ENCODE measurements around the gene DEFB129.
"Not testable (repeated sequence)": the region's sequence is repeated elsewhere in the genome, so short reads cannot be mapped to it uniquely, and the experiment has no call there.

DEFB129 gene

DNA sequence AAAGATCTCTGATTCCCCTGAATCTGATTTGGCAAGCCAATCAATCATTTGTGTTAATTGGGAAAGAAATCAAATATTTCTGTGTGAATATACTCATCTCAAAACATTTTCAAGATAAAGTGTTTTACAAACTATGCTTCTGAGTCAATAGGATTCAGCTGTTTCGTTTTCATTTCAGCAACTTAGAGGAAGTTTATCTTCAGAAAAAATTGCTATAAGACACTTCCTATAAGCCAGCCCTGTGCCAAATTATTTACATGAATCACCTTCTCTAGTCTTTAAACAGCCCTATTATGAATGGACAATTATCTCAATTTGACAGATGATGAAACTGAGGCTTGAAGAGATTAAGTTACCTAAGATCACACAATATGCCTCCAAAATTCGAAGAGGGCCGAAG is 10.9 kb downstream of the DEFB129 start:
- Histone ChIP-seq H3K27ac (no peak overlapping the region), H3K36me3 (no peaks in the 10 kb centered on the region), H3K9me3 (no peaks in the 10 kb centered on the region), H3K4me3 (no peak overlapping the region), H3K4me1 (no peaks in the 10 kb centered on the region), H3K27me3 (peaks cover 0 to 4% of the 10 kb centered on the region in 2 donors)
- DNase-seq, result no peak
- intact Hi-C loops (cut with DNase I; ENCODE audit: low total_unique reads), result no loop called here
- TF ChIP-seq, protein P1, sequence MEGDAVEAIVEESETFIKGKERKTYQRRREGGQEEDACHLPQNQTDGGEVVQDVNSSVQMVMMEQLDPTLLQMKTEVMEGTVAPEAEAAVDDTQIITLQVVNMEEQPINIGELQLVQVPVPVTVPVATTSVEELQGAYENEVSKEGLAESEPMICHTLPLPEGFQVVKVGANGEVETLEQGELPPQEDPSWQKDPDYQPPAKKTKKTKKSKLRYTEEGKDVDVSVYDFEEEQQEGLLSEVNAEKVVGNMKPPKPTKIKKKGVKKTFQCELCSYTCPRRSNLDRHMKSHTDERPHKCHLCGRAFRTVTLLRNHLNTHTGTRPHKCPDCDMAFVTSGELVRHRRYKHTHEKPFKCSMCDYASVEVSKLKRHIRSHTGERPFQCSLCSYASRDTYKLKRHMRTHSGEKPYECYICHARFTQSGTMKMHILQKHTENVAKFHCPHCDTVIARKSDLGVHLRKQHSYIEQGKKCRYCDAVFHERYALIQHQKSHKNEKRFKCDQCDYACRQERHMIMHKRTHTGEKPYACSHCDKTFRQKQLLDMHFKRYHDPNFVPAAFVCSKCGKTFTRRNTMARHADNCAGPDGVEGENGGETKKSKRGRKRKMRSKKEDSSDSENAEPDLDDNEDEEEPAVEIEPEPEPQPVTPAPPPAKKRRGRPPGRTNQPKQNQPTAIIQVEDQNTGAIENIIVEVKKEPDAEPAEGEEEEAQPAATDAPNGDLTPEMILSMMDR (IDR thresholded peaks at IDR 0.05), result no peak

DNA sequence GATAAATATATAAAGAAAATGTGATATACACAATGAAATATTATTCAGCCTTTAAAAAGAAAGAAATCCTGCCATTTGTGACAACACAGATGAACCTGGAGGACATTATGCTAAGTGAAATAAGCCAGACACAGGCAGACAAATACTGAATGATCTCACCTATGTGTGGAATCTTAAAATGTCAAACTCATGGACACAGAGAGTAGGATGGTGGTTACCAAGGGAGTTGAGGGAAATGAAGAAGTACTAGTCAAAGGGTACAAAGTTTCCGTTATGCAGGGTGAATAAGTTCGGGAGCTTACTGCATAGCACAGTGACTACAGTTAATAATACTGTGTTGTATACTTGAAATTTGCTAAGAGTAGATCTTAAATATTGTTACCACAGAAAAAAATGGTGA is 15.8 kb downstream of the DEFB129 start:
- Histone ChIP-seq H3K27ac (no peak overlapping the region), H3K9me3 (no peaks in the 10 kb centered on the region), H3K4me3 (no peak overlapping the region), H3K36me3 (no peaks in the 10 kb centered on the region), H3K4me1 (no peaks in the 10 kb centered on the region), H3K27me3 (peaks cover 0 to 7% of the 10 kb centered on the region in 2 donors)
- DNase-seq, result no peak
- TF ChIP-seq, protein P1 (IDR thresholded peaks at IDR 0.05), result no peak
- intact Hi-C loops (cut with DNase I; ENCODE audit: low total_unique reads), result no loop called here

DNA sequence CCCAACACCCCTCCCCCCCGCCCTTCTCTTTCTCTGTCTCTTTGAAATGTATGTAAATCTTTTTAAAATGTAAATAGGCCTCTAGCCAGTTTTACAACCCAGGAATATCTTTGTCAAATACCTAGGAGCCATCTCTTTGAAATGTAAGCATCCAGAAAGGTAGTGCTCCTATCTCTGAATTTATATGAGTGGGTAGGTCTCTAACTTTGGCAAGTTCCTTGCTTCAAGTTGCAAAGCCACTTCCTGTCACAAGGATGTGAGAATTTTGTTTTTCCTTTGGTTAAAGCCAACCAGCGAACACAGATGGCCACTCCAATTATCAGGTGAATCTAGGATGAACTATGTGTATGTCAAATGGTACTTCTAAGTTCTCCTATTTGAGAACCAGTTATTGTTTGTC is 24.3 kb downstream of the DEFB129 start:
- H3K36me3 ChIP-seq, result no peaks in the 10 kb centered on the region

DNA sequence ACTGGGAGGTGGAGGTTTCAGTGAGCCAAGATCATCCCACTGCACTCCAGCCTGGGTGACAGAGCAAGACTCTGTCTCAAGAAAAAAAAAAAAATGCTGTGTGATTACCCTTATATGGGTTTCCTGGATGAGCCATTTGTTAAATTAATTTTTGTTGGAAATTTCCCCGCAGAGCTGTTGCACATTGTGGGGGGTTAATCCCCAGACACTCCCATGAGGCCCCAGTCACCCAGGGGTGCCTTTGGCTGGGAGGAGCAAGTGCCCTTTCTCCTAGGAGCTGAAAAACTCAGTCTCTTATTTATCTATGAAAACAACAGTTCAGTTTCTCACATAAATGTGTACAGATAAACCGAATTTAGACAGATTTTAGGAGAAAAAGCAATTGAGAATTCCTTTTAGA is 25.7 kb downstream of the DEFB129 start:
- peaks cover 0 to 20% of the 10 kb centered on the region in 2 donors for H3K27me3 ChIP-seq
- TF ChIP-seq, protein P1 (IDR thresholded peaks at IDR 0.05), result no peak

More for the DNA sequence above, 24.3 kb downstream of the DEFB129 start:
- DNase-seq, result no peak
- no peaks in the 10 kb centered on the region for H3K9me3 ChIP-seq
- no peak overlapping the region for H3K4me3 ChIP-seq
- H3K4me1 ChIP-seq, result no peaks in the 10 kb centered on the region
- H3K27ac ChIP-seq, result no peak overlapping the region
- H3K27me3 ChIP-seq, result peaks cover 0 to 15% of the 10 kb centered on the region in 2 donors
- TF ChIP-seq, protein P1 (IDR thresholded peaks at IDR 0.05), result no peak
- intact Hi-C loops (cut with DNase I; ENCODE audit: low total_unique reads), result no loop called here

DNA sequence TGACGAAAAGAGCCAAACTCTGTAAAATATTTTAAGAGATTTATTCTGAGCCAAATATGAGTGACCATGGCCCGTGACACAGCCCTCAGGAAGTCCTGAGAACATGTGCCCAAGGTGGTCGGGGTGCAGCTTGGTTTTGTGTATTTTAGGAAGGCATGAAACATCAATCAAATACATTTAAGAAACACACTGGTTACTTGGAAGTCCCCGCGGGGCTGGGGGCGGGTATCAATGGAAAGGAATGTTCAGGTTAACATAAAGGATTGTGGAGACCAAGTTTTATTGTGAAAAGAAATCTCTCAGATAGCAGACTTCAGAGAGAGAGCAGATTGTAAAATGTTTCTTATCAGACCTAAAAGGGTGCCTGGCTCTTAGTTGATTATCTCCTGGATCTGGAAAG is 26.4 kb downstream of the DEFB129 start:
- peaks cover 0 to 20% of the 10 kb centered on the region in 2 donors for H3K27me3 ChIP-seq
- DNase-seq; H3K4me1 ChIP-seq; H3K36me3 ChIP-seq; H3K27ac ChIP-seq; H3K4me3 ChIP-seq; H3K9me3 ChIP-seq; intact Hi-C loops (cut with DNase I; ENCODE audit: low total_unique reads): not testable (repeated sequence)

More for the DNA sequence above, 25.7 kb downstream of the DEFB129 start:
- intact Hi-C loops (cut with DNase I; ENCODE audit: low total_unique reads), result no loop called here
- no peak for DNase-seq
- H3K4me1 ChIP-seq, result no peaks in the 10 kb centered on the region
- no peaks in the 10 kb centered on the region for H3K36me3 ChIP-seq
- H3K27ac ChIP-seq, result no peak overlapping the region
- H3K9me3 ChIP-seq, result no peaks in the 10 kb centered on the region
- no peak overlapping the region for H3K4me3 ChIP-seq

DNA sequence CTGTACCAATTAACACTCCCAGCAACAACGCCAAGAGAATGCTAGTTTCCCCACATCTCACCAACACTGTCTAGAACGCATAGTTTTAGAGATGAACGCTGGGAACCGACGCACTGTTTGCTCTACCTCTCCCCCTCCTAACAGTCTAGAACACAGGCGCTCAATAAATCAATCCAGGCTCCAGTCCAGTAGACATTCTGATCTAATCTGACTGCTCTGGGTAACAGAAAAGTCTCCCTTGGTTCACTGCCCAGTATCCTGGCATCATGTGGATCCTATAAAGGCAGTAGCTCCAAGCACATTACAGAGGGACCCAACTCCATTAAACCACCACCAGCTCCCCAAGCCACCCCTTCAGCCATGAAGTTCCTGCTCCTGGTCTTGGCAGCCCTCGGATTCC is 30.4 kb downstream of the DEFB129 start, which contains the start of gene DEFB132:
DEFB132 (plus strand) TSS at position 306 of the 400 bp plus-strand sequence; CDS start at position 361, 55 bp downstream.
- TF ChIP-seq, protein P1 (IDR thresholded peaks at IDR 0.05), result no peak
- Histone ChIP-seq H3K9me3 (no peaks in the 10 kb centered on the region), H3K36me3 (no peaks in the 10 kb centered on the region), H3K4me1 (no peaks in the 10 kb centered on the region), H3K27me3 (peaks cover 0 to 9% of the 10 kb centered on the region in 2 donors), H3K27ac (no peak within 1 kb of the TSS), H3K4me3 (no peak within 1 kb of the TSS)
- no peak for DNase-seq
- intact Hi-C loops (cut with DNase I; ENCODE audit: low total_unique reads), result no loop called here

Data from tibial artery (tissue), 4 donors.